RWPE2 (cell line): Measurements from ENCODE around the gene IMPDH1.

ENCODE experiments used
- ATAC-seq: fragments of 200-7000 bp; cut with Tn5 transposase; 3 replicates; pipeline ENCODE4 v1.9.1; 2021; ENCODE audit warnings: low read depth
- DNase-seq: peaks from one replicate; pipeline ENCODE4 v3.0.0-alpha.2; 2020; ENCODE audit warnings: low spot score
- H3K27ac ChIP-seq: fragments of 450-650 bp; 2 replicates; pipeline ENCODE4 v1.5.1; 2017; ENCODE audit warnings: mild to moderate bottlenecking; ENCODE audit not compliant: poor library complexity, severe bottlenecking
- H3K27me3 ChIP-seq: fragments of 250-450 bp; sonication (Bioruptor Pico); 2 replicates; pipeline ENCODE4 v1.5.1; 2021; ENCODE audit warnings: mild to moderate bottlenecking, moderate library complexity; ENCODE audit not compliant: insufficient read depth, poor library complexity, severe bottlenecking
- H3K36me3 ChIP-seq: fragments of 250-450 bp; sonication (Bioruptor Pico); 2 replicates; pipeline ENCODE4 v1.5.1; 2020; ENCODE audit warnings: low read depth, mild to moderate bottlenecking, moderate library complexity
- H3K4me1 ChIP-seq: fragments of 250-450 bp; sonication (Bioruptor Pico); 2 replicates; pipeline ENCODE4 v1.5.1; 2021; ENCODE audit warnings: mild to moderate bottlenecking, moderate library complexity; ENCODE audit not compliant: insufficient read depth, poor library complexity, severe bottlenecking
- H3K4me3 ChIP-seq: fragments of 250-450 bp; sonication (Bioruptor Pico); 2 replicates; pipeline ENCODE4 v1.5.1; 2021; ENCODE audit warnings: mild to moderate bottlenecking, moderate library complexity; ENCODE audit not compliant: severe bottlenecking
- H3K9me3 ChIP-seq: fragments of 250-450 bp; sonication (Bioruptor Pico); 2 replicates; pipeline ENCODE4 v1.5.1; 2021; ENCODE audit warnings: mild to moderate bottlenecking, moderate library complexity; ENCODE audit not compliant: severe bottlenecking
- TF ChIP-seq, protein P1 (sequence below): fragments of 450-650 bp; IDR thresholded peaks from one replicate; pipeline ENCODE4 v1.5.1; 2017; ENCODE audit warnings: mild to moderate bottlenecking, moderate library complexity; ENCODE audit not compliant: poor library complexity, severe bottlenecking

Gene IMPDH1

DNA sequence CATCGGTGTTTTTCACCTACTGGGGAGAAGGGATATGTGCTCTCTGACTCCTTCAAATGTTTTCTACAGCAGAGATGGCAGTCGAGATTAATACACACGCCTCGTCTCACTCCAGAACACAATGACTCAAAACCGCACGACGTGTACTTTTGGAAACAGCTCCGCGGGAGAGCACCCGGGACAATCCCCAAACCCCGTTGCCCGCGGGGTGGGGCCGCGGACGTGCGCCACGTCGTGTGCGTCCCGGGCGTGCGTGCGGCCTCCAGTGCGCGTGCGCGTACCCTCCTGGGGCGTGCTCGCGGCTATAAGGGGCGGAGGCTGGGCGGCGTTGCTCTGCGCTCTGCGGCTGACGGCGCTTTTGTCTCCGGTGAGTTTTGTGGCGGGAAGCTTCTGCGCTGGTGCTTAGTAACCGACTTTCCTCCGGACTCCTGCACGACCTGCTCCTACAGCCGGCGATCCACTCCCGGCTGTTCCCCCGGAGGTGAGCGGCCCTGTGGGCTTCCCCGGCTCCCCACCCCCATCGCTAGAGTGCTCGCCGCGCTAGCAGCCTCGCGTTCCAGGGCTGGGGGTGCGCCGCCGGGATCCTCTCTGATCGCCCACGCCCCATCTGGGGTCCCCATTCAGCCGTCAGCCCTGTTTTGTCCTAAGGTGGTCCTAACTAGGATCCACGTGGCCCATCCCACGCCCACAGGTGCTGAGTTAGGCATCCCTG is 45.9 kb upstream of the IMPDH1 start, which contains the start of gene HILPDA:
Gene HILPDA, plus strand, starts transcription at position 336 of the 712 bp plus-strand sequence. CDS start 1,391 bp downstream, outside the sequence.
- ATAC-seq: peak; percentile 89
- Histone ChIP-seq H3K4me3 (peak within 1 kb of the TSS; percentile 64), H3K4me1 (no peaks in the 10 kb centered on the region)

DNA sequence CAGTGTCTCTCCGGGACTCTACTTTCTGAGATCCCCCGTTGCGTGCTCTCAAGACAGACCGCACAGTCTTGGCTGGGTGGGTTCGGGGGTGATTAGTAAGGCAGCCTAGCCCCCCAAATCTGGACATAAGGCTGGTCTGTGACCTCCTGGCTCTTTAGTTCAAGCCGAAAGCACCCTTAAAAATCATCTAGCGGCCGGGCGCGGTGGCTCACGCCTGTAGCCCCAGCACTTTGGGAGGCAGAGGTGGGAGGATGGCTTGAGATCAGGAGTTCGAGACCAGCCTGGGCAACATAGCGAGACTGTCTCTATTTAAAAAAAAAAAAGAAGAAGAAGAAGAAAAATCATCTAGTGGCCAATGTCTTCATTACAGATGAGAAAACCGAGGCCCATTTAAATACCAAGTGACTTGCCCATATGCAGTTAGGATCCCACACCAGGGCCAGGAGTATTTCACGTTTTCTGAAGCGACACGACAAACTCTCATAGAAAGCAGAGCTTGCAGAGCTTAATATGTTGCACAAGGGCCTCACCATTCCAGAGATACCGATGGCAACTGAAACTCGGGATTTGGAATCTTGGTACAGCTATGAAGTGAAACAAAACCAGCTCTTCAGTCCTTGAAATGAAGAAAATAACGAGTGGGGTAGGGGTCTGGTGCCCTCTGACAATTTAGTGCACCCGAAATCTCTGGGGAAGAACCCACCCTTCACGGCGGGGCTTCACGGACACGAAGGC is 45.2 kb upstream of the IMPDH1 start:
- H3K36me3 ChIP-seq: peaks cover 14% of the 10 kb centered on the region
- H3K27me3 ChIP-seq: no peaks in the 10 kb centered on the region
- TF ChIP-seq, protein P1, sequence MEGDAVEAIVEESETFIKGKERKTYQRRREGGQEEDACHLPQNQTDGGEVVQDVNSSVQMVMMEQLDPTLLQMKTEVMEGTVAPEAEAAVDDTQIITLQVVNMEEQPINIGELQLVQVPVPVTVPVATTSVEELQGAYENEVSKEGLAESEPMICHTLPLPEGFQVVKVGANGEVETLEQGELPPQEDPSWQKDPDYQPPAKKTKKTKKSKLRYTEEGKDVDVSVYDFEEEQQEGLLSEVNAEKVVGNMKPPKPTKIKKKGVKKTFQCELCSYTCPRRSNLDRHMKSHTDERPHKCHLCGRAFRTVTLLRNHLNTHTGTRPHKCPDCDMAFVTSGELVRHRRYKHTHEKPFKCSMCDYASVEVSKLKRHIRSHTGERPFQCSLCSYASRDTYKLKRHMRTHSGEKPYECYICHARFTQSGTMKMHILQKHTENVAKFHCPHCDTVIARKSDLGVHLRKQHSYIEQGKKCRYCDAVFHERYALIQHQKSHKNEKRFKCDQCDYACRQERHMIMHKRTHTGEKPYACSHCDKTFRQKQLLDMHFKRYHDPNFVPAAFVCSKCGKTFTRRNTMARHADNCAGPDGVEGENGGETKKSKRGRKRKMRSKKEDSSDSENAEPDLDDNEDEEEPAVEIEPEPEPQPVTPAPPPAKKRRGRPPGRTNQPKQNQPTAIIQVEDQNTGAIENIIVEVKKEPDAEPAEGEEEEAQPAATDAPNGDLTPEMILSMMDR: no peak
- H3K4me1 ChIP-seq: no peaks in the 10 kb centered on the region
- no peak for DNase-seq
- peak overlapping the region; percentile 64 for H3K4me3 ChIP-seq
- no peaks in the 10 kb centered on the region for H3K9me3 ChIP-seq
- H3K27ac ChIP-seq: peak overlapping the region; percentile 53
- ATAC-seq: no peak; the same call in 2 of the 3 replicates

More for the DNA sequence above, 45.9 kb upstream of the IMPDH1 start, which contains the start of gene HILPDA:
- Histone ChIP-seq H3K27ac (peak within 1 kb of the TSS; percentile 53), H3K9me3 (no peaks in the 10 kb centered on the region), H3K36me3 (peaks cover 14% of the 10 kb centered on the region), H3K27me3 (no peaks in the 10 kb centered on the region)
- TF ChIP-seq, protein P1: no peak
- DNase-seq: peak; percentile 87

DNA sequence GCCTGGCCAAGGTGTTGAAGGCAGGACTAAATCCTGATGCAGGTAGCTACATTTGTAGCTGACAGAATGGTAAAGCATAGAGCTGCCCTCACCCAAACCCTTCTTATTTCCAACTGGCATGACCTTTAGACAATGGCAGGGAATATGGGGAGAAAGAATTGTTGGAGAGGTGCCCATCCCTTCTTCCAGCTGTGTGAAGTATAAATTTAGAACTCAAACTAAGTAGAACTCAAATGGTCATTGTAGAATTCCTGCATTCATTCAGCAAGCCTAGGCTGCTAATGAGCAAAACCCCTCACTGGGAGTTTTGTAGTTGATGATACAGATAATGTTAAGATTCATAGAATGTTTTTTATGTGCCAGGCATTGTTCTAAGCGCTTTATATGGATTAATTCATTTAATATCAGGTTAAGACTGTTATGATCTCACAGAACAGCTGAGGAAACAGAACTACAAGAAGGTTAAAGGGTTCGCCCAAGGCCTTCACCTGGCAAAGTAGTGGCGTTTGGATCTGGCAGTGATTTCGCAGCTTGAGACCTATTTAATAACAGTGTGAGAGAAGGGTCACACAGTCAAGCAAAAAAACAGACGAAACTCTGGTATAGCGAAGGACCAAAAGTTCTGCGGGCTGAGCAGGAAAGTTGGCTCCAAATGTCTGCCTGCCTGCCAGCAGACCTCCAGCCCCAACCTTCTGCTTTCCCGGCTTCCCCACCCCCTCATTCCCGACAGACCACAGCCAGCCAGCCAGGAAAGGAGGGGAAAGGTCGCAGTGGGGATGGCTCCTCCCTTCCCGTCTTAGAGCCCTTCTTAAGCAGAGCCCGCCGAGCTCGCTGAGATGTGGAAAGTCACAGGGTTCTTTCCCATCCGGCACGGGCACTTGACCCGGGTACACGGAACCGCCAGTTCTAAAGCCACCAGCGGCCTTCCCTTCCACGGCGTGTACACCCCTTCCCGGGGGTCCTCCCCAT is 44.3 kb upstream of the IMPDH1 start:
- TF ChIP-seq, protein P1: no peak
- ATAC-seq: no peak
- Histone ChIP-seq H3K27me3 (no peaks in the 10 kb centered on the region), H3K4me1 (no peaks in the 10 kb centered on the region), H3K9me3 (no peaks in the 10 kb centered on the region), H3K4me3 (no peak overlapping the region), H3K27ac (no peak overlapping the region), H3K36me3 (peaks cover 14% of the 10 kb centered on the region)
- DNase-seq: no peak

DNA sequence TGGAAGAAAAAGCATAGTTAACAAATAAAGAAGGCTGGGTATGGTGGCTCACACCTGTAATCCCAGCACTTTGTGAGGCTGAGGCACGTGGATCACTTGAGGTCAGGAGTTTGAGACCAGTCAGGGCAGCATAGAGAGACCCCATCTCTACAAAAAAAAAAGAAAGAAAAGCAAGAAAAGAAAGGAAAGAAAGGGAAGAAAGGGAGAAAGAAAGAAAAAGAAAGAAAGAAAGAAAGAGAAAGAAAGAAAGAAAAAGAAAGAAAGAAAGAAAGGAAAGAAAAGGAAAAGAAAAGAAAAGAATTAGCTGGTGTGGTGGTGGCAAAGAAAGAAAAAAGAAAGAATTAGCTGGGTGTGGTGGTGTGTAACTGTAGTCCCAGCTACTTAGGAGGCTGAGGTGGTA is 42.8 kb upstream of the IMPDH1 start:
- DNase-seq (no peak), ATAC-seq (no peak)
- no peaks in the 10 kb centered on the region for H3K9me3 ChIP-seq
- peaks cover 7% of the 10 kb centered on the region for H3K36me3 ChIP-seq
- no peak overlapping the region for H3K27ac ChIP-seq
- no peak overlapping the region for H3K4me3 ChIP-seq
- H3K27me3 ChIP-seq: no peaks in the 10 kb centered on the region
- no peaks in the 10 kb centered on the region for H3K4me1 ChIP-seq
- TF ChIP-seq, protein P1: no peak
